Measurements from ENCODE around the gene ZNF367.
A peak's percentile ranks its signal among the peaks of the same experiment; 100 is the strongest.

- TF ChIP-seq CTCF (IDR thresholded peaks at IDR 0.05), result no peak
- no peak for TF ChIP-seq RAD21 (IDR thresholded peaks at IDR 0.05; ENCODE audit: low read length)
- TF ChIP-seq NRF1 (IDR thresholded peaks at IDR 0.05; ENCODE audit: low read depth, low read length), result peak; percentile 55
- TF ChIP-seq EZH2phosphoT487 (IDR thresholded peaks at IDR 0.05; ENCODE audit: borderline replicate concordance, low read depth), result no peak
- no peak for TF ChIP-seq NFIC (IDR thresholded peaks at IDR 0.05; ENCODE audit: borderline replicate concordance)
- TF ChIP-seq, protein P1, sequence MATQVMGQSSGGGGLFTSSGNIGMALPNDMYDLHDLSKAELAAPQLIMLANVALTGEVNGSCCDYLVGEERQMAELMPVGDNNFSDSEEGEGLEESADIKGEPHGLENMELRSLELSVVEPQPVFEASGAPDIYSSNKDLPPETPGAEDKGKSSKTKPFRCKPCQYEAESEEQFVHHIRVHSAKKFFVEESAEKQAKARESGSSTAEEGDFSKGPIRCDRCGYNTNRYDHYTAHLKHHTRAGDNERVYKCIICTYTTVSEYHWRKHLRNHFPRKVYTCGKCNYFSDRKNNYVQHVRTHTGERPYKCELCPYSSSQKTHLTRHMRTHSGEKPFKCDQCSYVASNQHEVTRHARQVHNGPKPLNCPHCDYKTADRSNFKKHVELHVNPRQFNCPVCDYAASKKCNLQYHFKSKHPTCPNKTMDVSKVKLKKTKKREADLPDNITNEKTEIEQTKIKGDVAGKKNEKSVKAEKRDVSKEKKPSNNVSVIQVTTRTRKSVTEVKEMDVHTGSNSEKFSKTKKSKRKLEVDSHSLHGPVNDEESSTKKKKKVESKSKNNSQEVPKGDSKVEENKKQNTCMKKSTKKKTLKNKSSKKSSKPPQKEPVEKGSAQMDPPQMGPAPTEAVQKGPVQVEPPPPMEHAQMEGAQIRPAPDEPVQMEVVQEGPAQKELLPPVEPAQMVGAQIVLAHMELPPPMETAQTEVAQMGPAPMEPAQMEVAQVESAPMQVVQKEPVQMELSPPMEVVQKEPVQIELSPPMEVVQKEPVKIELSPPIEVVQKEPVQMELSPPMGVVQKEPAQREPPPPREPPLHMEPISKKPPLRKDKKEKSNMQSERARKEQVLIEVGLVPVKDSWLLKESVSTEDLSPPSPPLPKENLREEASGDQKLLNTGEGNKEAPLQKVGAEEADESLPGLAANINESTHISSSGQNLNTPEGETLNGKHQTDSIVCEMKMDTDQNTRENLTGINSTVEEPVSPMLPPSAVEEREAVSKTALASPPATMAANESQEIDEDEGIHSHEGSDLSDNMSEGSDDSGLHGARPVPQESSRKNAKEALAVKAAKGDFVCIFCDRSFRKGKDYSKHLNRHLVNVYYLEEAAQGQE (IDR thresholded peaks at IDR 0.05; ENCODE audit: low read depth, low read length), result no peak
These were observed 31.9 kb upstream of the ZNF367 start, which contains the start of gene HABP4 for GRCh38 chr9:96449845-96450612.
